ENCODE results near the gene MMEL1.

MMEL1 gene

GRCh38 chr1:2604844-2605508 is 27.8 kb downstream of the MMEL1 start:
- DNase-seq, result no peak

DNA sequence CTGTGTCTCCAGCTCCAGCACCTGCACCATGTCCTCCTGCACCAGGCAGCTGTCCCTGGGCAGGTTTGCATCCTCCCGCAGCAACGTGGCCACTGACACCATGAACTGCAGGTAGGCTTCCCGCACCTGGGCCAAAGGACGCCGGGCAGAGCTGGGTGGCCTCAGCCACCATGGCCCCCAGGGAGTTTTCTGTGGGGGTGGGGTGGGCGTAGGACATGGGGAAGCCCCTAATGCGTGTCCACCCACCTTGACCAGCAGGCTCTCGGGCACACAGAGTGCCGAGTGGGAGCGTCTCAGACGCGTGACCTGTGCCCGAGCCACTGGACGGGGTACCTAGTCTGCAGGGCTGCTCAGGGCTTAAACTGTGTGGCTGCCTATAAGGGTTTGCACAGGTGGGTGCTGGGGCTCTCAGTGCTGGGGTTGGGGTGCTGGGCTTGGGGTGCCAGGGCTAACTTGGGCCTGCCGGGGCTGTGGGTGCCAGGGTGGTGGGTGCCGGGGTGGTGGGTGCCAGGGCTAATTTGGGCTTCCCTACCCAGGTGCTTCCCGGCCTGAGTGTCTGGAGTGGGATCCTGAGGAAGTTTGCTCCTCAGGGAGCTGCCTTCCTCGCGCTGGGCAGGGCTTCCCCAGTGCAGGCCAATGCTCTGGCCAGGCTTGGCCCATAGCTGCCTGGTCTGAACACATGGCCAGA is 28.5 kb downstream of the MMEL1 start:
- no peak for DNase-seq

GRCh38 chr1:2603521-2604155 is 29.2 kb downstream of the MMEL1 start:
- no peak for DNase-seq

- DNase-seq, result no peak
Observed at GRCh38 chr1:2602866-2603520, 29.8 kb downstream of the MMEL1 start.

DNA sequence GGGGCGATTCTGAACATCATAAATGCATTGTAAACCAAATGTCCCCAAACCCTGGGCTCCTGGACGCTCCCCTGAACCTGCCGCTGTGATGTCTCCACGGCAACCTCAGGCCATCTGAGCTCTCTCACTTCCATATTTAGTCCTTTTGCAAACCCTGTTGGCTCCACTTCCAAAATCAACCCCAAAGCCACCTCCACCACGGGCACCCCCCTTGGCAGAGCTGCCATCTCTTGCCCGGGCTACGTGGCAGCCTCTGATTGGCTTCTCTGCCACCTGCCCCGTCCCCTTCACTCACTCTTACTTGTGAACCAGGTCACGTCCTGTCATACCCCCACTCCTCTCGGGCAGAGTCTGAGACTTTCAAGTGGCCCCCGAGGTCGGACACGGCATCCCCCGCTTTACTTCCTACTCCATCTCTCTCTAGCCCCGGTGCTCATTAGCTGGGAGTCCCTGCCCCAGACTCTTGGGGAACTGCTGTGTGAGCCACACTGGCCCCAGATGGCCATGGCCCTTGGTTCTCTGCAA is 30.4 kb downstream of the MMEL1 start:
- no peak for DNase-seq

DNA sequence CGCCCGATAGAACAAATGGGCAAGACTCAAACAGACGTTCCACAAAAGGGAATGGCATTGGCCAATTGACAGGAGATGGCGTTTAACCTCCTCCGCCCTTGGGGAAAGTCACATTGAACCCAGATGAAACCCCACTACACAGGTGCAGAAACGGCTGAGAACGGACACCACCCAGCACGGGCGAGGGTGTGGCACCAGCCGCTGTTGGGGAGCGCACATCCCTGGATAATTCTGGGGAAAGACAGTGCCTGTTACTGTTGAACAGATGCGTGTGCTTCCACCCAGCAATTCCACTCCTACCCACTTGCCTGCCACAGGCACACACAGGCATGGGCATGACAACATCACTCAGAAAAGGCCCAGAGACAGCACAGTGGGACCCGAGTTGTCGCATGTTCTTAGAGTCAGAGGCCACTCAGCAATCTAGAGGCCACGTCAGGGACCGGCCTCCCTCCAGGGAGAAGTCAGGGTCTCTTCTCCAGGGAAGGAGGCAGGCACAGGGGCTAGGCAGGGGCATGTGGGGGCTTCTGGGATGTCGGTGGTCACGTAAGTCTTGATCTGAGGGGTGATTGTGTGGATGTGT is 31.0 kb downstream of the MMEL1 start:
- DNase-seq, result no peak

DNA sequence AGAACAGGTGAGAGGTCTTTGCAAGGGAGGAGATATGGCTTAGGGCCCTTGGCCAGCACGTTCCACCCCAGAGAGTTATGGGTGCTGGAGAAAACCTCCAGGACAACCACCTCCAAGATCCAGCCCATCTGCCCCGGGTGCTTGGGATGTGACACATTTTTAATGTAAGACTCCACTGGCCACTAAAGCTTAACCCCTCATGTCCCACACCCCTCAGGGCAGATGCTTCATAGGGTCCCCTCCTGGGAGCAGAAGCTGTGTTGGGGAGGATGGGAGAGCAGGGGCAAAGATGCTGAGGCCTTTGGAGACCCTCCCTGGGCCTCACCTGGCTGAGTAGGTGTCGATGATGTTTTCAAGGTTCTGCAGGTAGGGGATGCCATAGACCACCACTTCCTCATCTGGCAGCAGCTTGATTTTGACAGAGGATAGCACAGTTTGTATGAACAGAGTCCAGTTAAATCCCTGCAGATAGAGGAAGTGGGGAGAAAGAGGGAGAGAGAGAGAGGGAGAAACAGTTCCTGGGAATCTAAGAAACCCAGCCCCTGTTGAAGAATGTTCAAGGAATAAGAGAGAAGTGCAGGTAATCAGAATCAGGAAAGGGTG is 34.4 kb downstream of the MMEL1 start:
- no peak for DNase-seq

DNA sequence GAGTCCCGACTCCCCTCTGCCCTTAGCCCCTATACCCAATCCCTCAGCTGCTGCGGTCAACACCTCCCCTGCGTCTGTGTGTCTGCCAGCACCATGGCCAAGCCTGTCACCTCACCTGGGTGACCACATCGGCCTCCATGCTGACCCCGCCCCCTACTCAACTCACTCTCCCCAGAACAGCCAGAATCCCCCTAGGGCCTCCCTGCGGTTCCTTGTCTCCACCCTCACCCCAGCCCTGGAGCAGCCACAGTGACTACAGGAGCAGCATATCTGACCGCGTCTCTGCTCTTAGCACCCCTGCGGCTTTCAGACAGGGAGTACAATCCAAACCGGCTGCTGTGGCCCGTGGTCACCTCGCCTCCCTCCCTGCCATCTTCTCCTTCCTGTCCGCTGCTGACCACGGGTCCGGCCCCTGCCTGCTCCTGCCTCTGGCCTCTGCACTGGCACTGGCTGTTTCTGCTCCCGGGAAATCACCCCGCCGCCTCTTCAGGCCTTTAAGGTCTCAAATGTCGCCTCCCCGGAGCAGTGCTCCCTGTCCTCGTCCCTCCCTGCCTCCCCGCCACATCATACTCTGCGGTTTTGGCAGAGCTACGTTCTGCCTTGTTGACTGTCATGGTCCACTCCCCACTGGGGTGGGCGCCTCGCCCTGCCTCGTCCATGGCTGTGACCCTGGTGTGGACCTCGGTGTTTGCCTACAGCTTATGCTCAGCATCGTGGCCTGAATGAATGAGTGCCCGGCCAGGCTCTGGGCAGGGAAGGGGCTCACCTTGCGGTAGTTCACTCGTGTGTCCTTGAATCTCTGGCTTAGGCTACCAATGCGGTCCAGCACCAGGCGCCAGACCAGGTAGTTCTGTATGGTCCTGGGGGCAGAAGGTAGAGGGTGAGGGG is 35.1 kb downstream of the MMEL1 start:
- DNase-seq, result no peak

GRCh38 chr1:2596530-2597333 is 36.1 kb downstream of the MMEL1 start:
- no peak for DNase-seq

- DNase-seq, result no peak
Observed at GRCh38 chr1:2595812-2596529, 36.8 kb downstream of the MMEL1 start.

DNA sequence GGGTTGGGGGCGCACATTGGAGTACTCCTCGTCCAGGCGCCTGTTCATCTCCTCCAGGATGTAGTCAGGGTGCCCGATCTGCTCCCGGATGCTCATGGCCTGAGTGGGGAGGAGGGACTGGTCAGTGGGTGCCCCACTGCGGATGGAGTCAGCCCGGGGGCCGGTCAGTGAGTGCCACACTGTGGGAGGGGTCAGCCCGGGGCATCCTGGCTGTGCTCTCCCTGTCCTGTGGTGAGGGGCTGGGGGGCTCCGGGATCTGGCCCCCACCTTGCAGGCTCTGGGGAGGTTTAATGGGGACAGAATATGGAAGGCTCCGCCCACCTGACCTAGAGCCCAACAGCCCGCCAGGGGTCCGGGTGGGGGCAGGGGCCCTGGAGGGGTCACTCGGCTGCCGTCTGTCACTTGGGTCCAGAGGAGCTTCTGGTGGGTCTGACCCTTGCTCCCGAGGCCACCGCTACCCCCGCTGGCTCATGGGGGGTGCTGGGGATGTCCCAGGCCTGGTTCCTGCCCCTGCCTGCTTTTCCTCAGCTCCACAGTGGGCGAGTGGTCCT is 37.5 kb downstream of the MMEL1 start:
- DNase-seq, result no peak

GRCh38 chr1:2594641-2595131 is 38.1 kb downstream of the MMEL1 start:
- no peak for DNase-seq

- no peak for DNase-seq
Observed at GRCh38 chr1:2594001-2594640, 38.7 kb downstream of the MMEL1 start.

DNA sequence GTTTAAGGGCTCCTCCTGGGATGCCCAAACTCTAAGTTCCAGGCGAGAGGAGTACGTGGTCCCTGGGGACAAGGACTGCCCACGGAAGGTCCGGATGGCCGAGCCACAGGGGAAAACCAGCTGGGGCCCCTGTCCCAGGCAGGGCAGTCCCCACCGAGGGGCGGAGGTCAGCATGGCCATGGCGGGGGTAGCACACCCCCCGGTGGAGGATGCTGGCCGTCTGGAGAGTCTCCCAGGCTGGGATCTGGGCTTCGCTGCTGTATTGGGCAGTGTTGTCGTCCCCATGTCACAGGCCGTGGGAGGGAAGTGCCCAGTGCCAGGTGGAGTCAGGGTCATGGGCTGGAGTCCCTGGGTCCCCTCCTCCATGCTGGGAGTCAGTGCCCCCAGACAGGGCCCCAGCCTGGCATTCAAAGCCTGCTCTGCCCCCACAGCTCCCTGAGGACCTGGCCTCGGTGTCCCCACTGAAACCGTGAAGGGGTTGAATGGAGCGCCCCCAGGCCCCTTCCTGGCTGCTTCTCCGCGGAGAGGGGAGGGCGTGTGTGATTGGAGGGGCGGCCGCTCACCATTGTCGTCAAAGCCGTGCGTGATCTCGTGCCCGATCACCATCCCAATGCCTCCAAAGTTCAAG is 39.5 kb downstream of the MMEL1 start:
- DNase-seq, result no peak

- no peak for DNase-seq
Observed at GRCh38 chr1:2592672-2593071, 40.1 kb downstream of the MMEL1 start.

DNA sequence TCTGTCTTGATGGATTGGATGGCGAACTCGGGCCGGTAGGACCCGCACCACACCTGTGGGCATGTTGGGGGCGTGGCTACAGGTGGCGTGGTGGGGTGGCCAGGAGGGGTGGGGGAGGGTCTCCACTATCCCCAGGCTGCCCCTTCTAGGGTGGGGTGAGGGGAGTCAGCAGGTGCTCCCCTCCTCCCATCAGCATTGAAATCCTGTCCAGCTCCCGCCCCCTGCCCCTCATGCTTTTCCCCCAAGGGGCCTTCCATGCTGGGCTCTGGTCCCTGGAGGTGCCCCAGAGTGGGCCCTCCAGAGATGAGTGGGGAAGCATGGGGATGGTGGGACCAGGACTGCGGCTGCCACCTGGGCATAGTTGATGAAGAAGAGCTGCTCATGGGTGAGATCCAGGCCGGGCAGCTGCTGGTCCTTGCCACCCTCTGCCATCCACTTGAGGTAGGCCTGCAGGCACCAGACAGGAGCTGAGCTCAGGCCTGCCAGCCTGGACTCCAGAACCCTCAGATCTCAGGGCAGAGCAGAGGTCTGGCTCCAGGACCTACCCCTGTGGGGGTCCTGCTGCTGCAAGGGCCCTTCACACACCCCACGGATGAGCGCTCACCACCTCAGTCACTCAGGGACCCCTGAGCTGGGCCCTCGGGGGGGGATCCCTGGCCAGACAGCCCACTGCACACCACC is 41.1 kb downstream of the MMEL1 start:
- no peak for DNase-seq

- no peak for DNase-seq
Observed at GRCh38 chr1:2591233-2591580, 41.6 kb downstream of the MMEL1 start.
